ENCODE data around the gene SPATC1L.
"Not testable (repeated sequence)": the region's sequence is repeated elsewhere in the genome, so short reads cannot be mapped to it uniquely, and the experiment has no call there.

The SPATC1L gene

GRCh38 chr21:46172863-46173528 lies 11.3 kb downstream of the SPATC1L start:
- no peaks in the 10 kb centered on the region for H3K27me3 ChIP-seq
- no peak overlapping the region for H3K4me3 ChIP-seq (ENCODE audit: low read depth in 1 of 2, low read length in 1 of 2)
- no peaks in the 10 kb centered on the region for H3K4me1 ChIP-seq (ENCODE audit: control insufficient read depth in 1 of 2, insufficient read depth in 1 of 2, low read depth in 1 of 2, low read length in 1 of 2)
- H3K36me3 ChIP-seq: no peaks in the 10 kb centered on the region
- no peaks in the 10 kb centered on the region for H3K9me3 ChIP-seq
- H3K27ac ChIP-seq: no peak overlapping the region
- TF ChIP-seq, protein P1, sequence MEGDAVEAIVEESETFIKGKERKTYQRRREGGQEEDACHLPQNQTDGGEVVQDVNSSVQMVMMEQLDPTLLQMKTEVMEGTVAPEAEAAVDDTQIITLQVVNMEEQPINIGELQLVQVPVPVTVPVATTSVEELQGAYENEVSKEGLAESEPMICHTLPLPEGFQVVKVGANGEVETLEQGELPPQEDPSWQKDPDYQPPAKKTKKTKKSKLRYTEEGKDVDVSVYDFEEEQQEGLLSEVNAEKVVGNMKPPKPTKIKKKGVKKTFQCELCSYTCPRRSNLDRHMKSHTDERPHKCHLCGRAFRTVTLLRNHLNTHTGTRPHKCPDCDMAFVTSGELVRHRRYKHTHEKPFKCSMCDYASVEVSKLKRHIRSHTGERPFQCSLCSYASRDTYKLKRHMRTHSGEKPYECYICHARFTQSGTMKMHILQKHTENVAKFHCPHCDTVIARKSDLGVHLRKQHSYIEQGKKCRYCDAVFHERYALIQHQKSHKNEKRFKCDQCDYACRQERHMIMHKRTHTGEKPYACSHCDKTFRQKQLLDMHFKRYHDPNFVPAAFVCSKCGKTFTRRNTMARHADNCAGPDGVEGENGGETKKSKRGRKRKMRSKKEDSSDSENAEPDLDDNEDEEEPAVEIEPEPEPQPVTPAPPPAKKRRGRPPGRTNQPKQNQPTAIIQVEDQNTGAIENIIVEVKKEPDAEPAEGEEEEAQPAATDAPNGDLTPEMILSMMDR (IDR thresholded peaks at IDR 0.05): no peak

GRCh38 chr21:46171996-46172862 lies 12.0 kb downstream of the SPATC1L start:
- TF ChIP-seq, protein P1 (IDR thresholded peaks at IDR 0.05): no peak
- H3K4me1 ChIP-seq (ENCODE audit: control insufficient read depth in 1 of 2, insufficient read depth in 1 of 2, low read depth in 1 of 2, low read length in 1 of 2): no peaks in the 10 kb centered on the region
- H3K36me3 ChIP-seq: no peaks in the 10 kb centered on the region
- H3K9me3 ChIP-seq: no peaks in the 10 kb centered on the region
- H3K27ac ChIP-seq: no peak overlapping the region
- H3K4me3 ChIP-seq (ENCODE audit: low read depth in 1 of 2, low read length in 1 of 2): no peak overlapping the region
- no peaks in the 10 kb centered on the region for H3K27me3 ChIP-seq

DNA sequence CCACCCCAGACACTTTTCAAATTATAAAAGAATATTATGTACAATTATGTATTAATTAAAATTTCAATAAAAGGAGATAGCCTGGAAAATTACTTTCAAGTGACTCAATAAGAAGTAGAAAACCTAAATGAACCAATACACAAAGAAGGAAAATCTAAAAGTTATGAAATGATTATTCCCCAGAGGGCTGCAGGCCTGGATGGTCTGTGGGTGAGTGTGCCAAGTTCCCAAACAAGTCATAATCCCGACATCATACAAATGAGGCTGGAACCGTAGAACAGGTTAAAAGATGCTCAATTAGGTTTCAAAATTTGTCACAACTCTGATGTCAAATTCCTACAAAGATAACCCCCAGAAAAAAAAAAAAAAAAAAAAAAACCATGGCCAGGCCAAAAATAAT lies 12.7 kb downstream of the SPATC1L start:
- H3K27ac ChIP-seq: no peak overlapping the region
- H3K4me1 ChIP-seq (ENCODE audit: control insufficient read depth in 1 of 2, insufficient read depth in 1 of 2, low read depth in 1 of 2, low read length in 1 of 2): no peaks in the 10 kb centered on the region

GRCh38 chr21:46170436-46171193 lies 13.6 kb downstream of the SPATC1L start:
- not testable (repeated sequence) for H3K27ac ChIP-seq; H3K4me3 ChIP-seq (ENCODE audit: low read depth in 1 of 2, low read length in 1 of 2); H3K27me3 ChIP-seq; H3K4me1 ChIP-seq (ENCODE audit: control insufficient read depth in 1 of 2, insufficient read depth in 1 of 2, low read depth in 1 of 2, low read length in 1 of 2); H3K9me3 ChIP-seq; H3K36me3 ChIP-seq

More for the DNA sequence above, 12.7 kb downstream of the SPATC1L start:
- Histone ChIP-seq H3K27me3 (no peaks in the 10 kb centered on the region), H3K36me3 (no peaks in the 10 kb centered on the region), H3K9me3 (no peaks in the 10 kb centered on the region), H3K4me3 (ENCODE audit: low read depth in 1 of 2, low read length in 1 of 2) (no peak overlapping the region)
- TF ChIP-seq, protein P1 (IDR thresholded peaks at IDR 0.05): no peak

DNA sequence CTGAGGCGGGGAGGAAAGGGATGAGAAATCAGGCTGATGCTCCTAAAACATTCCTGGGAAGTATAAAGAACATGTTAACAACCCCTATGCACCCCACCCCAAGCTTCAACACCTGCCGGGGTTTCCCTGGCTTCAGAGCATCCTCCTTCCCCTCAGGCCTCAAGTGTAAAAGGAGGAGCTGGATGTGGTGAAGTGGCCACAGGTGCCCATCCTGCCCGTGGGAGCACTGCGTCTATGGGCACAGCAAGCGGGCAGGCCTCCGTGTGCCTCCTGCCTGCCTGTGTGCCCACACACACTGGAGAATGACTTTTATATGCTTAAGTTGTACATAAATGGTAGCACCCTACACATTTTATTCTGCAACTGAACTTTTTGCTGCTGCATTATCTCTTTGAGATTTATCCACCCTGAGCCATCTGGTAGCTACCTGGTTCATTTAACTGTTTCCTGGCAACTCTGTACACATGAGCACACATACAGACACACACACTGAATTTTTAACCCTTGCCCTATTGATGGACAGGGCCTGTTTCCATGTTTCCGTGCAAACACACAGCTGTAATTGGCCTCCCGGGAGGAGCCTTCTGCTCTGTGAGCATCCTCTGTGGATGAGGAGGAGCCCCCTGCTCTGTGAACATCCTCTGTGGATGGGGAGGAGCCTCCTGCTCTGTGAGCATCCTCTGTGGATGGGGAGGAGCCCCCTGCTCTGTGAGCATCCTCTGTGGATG lies 15.4 kb downstream of the SPATC1L start:
- H3K9me3 ChIP-seq: no peaks in the 10 kb centered on the region
- H3K27ac ChIP-seq: no peak overlapping the region
- H3K4me3 ChIP-seq (ENCODE audit: low read depth in 1 of 2, low read length in 1 of 2): no peak overlapping the region
- H3K27me3 ChIP-seq: no peaks in the 10 kb centered on the region
- TF ChIP-seq, protein P1 (IDR thresholded peaks at IDR 0.05): no peak
- H3K4me1 ChIP-seq (ENCODE audit: control insufficient read depth in 1 of 2, insufficient read depth in 1 of 2, low read depth in 1 of 2, low read length in 1 of 2): no peaks in the 10 kb centered on the region
- H3K36me3 ChIP-seq: no peaks in the 10 kb centered on the region

All from neutrophil (primary cell).